ENCODE data around the gene CD200R1L.
"Not testable (repeated sequence)": the region's sequence is repeated elsewhere in the genome, so short reads cannot be mapped to it uniquely, and the experiment has no call there.

The CD200R1L gene

DNA sequence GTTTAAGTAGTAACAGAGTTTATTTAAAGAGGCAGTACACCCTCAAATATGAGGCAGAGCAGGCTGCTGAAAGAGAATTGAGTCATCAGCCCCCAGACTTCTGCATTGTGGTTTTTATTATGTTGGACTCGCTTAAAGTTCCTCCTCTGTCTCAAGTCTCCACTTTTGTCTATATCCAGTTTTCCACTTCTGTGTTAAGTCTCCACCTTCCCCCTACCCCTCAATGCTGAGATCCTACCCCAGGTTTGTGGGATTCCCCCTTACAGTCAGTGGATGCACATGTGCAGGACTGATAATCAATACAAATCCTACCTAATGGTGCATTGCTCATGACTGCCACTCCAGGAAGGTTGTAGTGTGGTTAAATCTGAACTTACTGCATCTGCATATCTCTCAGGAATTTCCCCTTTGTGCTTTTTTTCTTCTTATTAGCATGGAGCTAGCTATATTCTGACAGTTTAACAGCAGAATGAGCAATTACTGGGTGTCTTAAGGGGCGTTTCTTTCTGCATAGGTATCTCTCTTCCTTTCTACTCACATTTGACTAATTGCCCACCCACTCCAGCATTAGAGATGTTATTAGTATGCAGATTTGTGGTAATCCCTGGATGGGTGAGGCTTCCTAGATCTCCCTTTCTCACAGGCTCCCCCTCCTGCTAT lies 11.9 kb upstream of the CD200R1L start:
- ATAC-seq (replicated peaks; ENCODE audit: extremely low read depth, poor library complexity, severe bottlenecking) (peak; percentile 32), DNase-seq (ENCODE audit: low spot score in 2 of 2) (no peak)
- H3K9me3 Mint-ChIP-seq, result no peaks in the 10 kb centered on the region
- no peaks in the 10 kb centered on the region for H3K27me3 Mint-ChIP-seq
- no peak overlapping the region for H3K4me3 Mint-ChIP-seq
- H3K27ac Mint-ChIP-seq (ENCODE audit: low read depth), result peak overlapping the region; percentile 68
- H3K4me1 Mint-ChIP-seq, result peaks cover 33% of the 10 kb centered on the region
- no peaks in the 10 kb centered on the region for H3K36me3 Mint-ChIP-seq (ENCODE audit: insufficient read depth)

DNA sequence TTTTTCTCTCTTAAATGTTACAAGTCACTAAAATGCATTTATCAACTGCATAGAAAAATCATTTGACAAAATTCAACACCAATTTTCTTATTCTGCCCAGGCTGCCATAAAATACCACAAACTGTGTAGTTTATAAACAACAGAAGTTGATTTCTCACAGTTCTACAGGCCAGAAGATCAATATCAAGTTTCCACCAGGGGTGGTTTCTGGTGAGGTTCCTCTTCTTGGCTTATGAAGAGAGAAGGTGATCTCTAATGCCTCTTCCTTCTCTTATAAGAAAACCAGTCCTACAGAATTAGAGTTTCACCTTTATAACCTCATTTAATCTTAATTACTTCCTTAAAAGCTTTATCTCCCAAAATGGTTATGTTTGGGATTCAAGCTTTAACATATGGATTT lies 10.9 kb upstream of the CD200R1L start:
- H3K27ac Mint-ChIP-seq (ENCODE audit: low read depth), result peak overlapping the region; percentile 68

GRCh38 chr3:112856537-112856936 lies 9.9 kb upstream of the CD200R1L start:
- ATAC-seq (replicated peaks; ENCODE audit: extremely low read depth, poor library complexity, severe bottlenecking) (peak; percentile 78), DNase-seq (ENCODE audit: low spot score in 2 of 2) (no peak)
- peak overlapping the region; percentile 3 for H3K4me3 Mint-ChIP-seq
- peaks cover 33% of the 10 kb centered on the region for H3K4me1 Mint-ChIP-seq
- H3K27me3 Mint-ChIP-seq, result no peaks in the 10 kb centered on the region
- no peaks in the 10 kb centered on the region for H3K36me3 Mint-ChIP-seq (ENCODE audit: insufficient read depth)
- H3K9me3 Mint-ChIP-seq, result peaks cover 12% of the 10 kb centered on the region
- H3K27ac Mint-ChIP-seq (ENCODE audit: low read depth), result peak overlapping the region; percentile 68

More for the DNA sequence above, 10.9 kb upstream of the CD200R1L start:
- Mint-ChIP-seq H3K9me3 (peaks cover 2% of the 10 kb centered on the region), H3K4me1 (peaks cover 33% of the 10 kb centered on the region), H3K4me3 (peak overlapping the region; percentile 34), H3K36me3 (ENCODE audit: insufficient read depth) (no peaks in the 10 kb centered on the region), H3K27me3 (no peaks in the 10 kb centered on the region)
- no peak for DNase-seq (ENCODE audit: low spot score in 2 of 2)
- ATAC-seq (replicated peaks; ENCODE audit: extremely low read depth, poor library complexity, severe bottlenecking), result no peak

- Mint-ChIP-seq H3K4me3 (no peak overlapping the region), H3K27ac (ENCODE audit: low read depth) (peak overlapping the region; percentile 68)
Observed at GRCh38 chr3:112855883-112856282, 9.2 kb upstream of the CD200R1L start.

DNA sequence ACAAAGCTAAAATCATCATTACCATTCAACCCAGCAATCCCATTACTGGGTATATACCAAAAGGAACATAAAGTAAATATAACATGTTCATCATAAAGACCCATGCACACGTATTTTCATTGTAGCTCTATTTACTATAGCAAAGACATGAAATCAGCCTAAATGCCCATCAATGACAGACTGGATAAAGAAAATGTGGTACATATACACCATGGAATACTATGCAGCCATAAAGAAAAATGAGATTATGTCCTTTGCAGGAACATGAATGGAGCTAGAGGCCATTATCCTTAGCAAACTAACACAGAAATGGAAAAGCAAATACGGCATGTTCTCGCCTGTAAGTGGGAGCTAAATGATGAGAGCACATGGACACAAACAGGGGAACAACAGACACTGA lies 8.4 kb upstream of the CD200R1L start:
- not testable (repeated sequence) for ATAC-seq (replicated peaks; ENCODE audit: extremely low read depth, poor library complexity, severe bottlenecking); H3K27me3 Mint-ChIP-seq; H3K27ac Mint-ChIP-seq (ENCODE audit: low read depth); DNase-seq (ENCODE audit: low spot score in 2 of 2); H3K4me3 Mint-ChIP-seq; H3K36me3 Mint-ChIP-seq (ENCODE audit: insufficient read depth)
- peaks cover 33% of the 10 kb centered on the region for H3K4me1 Mint-ChIP-seq
- H3K9me3 Mint-ChIP-seq, result peaks cover 20% of the 10 kb centered on the region

More at GRCh38 chr3:112855883-112856282, 9.2 kb upstream of the CD200R1L start:
- peaks cover 33% of the 10 kb centered on the region for H3K4me1 Mint-ChIP-seq
- DNase-seq (ENCODE audit: low spot score in 2 of 2) (no peak), ATAC-seq (replicated peaks; ENCODE audit: extremely low read depth, poor library complexity, severe bottlenecking) (no peak)
- peaks cover 19% of the 10 kb centered on the region for H3K9me3 Mint-ChIP-seq
- H3K36me3 Mint-ChIP-seq (ENCODE audit: insufficient read depth), result no peaks in the 10 kb centered on the region
- H3K27me3 Mint-ChIP-seq, result no peaks in the 10 kb centered on the region

- peak overlapping the region; percentile 50 for H3K27ac Mint-ChIP-seq (ENCODE audit: low read depth)
- H3K27me3 Mint-ChIP-seq, result no peaks in the 10 kb centered on the region
- peaks cover 2% of the 10 kb centered on the region for H3K36me3 Mint-ChIP-seq (ENCODE audit: insufficient read depth)
- peak; percentile 73 for ATAC-seq (replicated peaks; ENCODE audit: extremely low read depth, poor library complexity, severe bottlenecking)
- peaks cover 37% of the 10 kb centered on the region for H3K4me1 Mint-ChIP-seq
- H3K4me3 Mint-ChIP-seq, result peak overlapping the region; percentile 56
- peaks cover 20% of the 10 kb centered on the region for H3K9me3 Mint-ChIP-seq
- no peak for DNase-seq (ENCODE audit: low spot score in 2 of 2)
Observed at GRCh38 chr3:112848196-112848595, 1.5 kb upstream of the CD200R1L start.

DNA sequence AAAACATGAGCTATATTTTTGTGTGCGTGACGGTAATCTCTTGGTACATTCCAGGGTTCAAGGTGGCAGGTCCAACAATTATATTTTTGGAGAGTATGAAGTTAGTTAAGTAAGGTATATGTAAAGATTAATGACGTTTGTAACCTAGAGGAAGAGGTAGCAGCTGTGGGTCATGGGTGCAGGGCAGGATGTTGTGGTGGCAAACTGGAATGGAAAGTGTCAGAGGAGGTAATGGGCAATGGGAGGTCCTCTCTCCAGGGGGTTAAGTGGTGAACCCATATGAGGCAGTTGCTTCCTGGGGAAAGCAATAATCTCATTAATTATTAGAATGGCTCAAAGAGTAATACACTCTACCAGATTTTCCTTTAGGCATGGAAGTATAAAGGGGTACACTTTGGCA lies 1.0 kb upstream of the CD200R1L start:
- Mint-ChIP-seq H3K9me3 (peaks cover 20% of the 10 kb centered on the region), H3K27me3 (no peaks in the 10 kb centered on the region), H3K4me3 (peak overlapping the region; percentile 56), H3K27ac (ENCODE audit: low read depth) (peak overlapping the region; percentile 50), H3K36me3 (ENCODE audit: insufficient read depth) (peaks cover 2% of the 10 kb centered on the region), H3K4me1 (peaks cover 37% of the 10 kb centered on the region)
- ATAC-seq (replicated peaks; ENCODE audit: extremely low read depth, poor library complexity, severe bottlenecking), result peak; percentile 93
- DNase-seq (ENCODE audit: low spot score in 2 of 2), result peak in 1 of 2 donors; percentile 52

DNA sequence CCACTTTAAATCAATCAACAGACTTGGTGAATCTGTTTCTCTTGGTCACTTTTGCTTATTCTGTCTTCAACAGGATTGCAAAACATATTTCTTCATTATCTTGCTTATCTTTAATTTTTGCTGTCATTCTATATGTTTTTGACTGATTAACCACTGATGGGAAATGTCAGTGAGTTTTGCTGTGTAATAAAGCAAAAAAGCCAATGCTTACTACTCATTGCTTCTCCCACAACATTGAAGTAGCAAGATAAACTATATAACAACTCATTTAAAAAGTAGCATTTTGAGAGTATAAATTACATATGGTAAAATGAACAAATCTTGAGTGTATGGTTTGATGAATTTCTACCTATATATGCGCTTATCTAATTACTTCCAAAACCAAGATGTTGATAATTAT lies 892 bp downstream of the CD200R1L start:
- no peak for ATAC-seq (replicated peaks; ENCODE audit: extremely low read depth, poor library complexity, severe bottlenecking)
- H3K4me3 Mint-ChIP-seq, result no peak overlapping the region
- H3K36me3 Mint-ChIP-seq (ENCODE audit: insufficient read depth), result peaks cover 2% of the 10 kb centered on the region
- DNase-seq (ENCODE audit: low spot score in 2 of 2), result no peak
- peaks cover under 1% of the 10 kb centered on the region for H3K9me3 Mint-ChIP-seq
- no peaks in the 10 kb centered on the region for H3K27me3 Mint-ChIP-seq
- no peak overlapping the region for H3K27ac Mint-ChIP-seq (ENCODE audit: low read depth)
- H3K4me1 Mint-ChIP-seq, result peaks cover 37% of the 10 kb centered on the region

DNA sequence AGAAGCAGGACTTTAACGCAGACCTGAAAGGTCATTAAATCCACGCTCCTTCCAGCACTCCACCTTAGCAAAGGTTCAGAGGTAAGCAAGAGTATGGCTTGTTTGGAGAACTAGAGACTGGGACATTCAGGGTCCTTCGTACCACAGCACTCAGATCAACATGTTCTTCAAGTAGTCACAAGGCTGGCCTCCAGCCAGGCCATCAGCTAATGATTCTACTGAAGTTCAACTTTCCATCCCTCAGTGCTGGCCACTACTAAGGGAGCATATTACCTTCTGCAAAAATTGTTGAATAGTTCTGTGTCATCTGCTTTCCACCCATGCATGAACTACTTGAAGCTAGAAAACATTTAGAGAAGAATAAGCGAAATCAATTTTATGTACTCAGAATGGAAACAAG lies 17.6 kb downstream of the CD200R1L start:
- Mint-ChIP-seq H3K36me3 (ENCODE audit: insufficient read depth) (no peaks in the 10 kb centered on the region), H3K27me3 (no peaks in the 10 kb centered on the region)
- ATAC-seq (replicated peaks; ENCODE audit: extremely low read depth, poor library complexity, severe bottlenecking), result no peak

GRCh38 chr3:112822064-112823055 lies 24.3 kb downstream of the CD200R1L start:
- H3K9me3 Mint-ChIP-seq, result no peaks in the 10 kb centered on the region
- no peaks in the 10 kb centered on the region for H3K4me1 Mint-ChIP-seq
- H3K36me3 Mint-ChIP-seq (ENCODE audit: insufficient read depth), result no peaks in the 10 kb centered on the region
- H3K27ac Mint-ChIP-seq (ENCODE audit: low read depth), result no peak overlapping the region
- DNase-seq (ENCODE audit: low spot score in 2 of 2) (no peak), ATAC-seq (replicated peaks; ENCODE audit: extremely low read depth, poor library complexity, severe bottlenecking) (no peak)
- no peak overlapping the region for H3K4me3 Mint-ChIP-seq
- no peaks in the 10 kb centered on the region for H3K27me3 Mint-ChIP-seq

More for the DNA sequence above, 17.6 kb downstream of the CD200R1L start:
- no peak overlapping the region for H3K4me3 Mint-ChIP-seq
- no peak for DNase-seq (ENCODE audit: low spot score in 2 of 2)
- H3K4me1 Mint-ChIP-seq, result no peaks in the 10 kb centered on the region
- no peak overlapping the region for H3K27ac Mint-ChIP-seq (ENCODE audit: low read depth)
- no peaks in the 10 kb centered on the region for H3K9me3 Mint-ChIP-seq

DNA sequence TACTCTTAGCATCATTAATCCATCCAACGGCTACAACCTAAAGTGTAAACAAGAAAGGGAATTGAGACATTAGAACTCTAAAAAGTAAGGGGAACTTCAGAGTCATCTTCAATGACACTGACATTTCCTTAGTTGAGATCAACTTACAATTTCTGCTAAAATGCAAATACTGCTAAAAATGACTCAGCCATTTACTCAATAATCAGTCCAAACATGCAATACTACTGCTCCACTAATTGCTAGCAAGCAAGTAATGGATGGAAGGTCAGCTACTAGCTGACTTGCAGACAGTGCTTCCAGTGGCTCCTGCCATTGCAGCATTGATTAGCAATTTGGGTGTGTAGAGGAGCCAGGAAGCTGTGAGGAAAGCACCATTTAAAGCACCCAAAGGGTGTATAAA lies 28.4 kb downstream of the CD200R1L start:
- no peaks in the 10 kb centered on the region for H3K36me3 Mint-ChIP-seq (ENCODE audit: insufficient read depth)
- H3K27me3 Mint-ChIP-seq, result no peaks in the 10 kb centered on the region
- no peaks in the 10 kb centered on the region for H3K4me1 Mint-ChIP-seq
- no peak for DNase-seq (ENCODE audit: low spot score in 2 of 2)
- no peaks in the 10 kb centered on the region for H3K9me3 Mint-ChIP-seq
- no peak for ATAC-seq (replicated peaks; ENCODE audit: extremely low read depth, poor library complexity, severe bottlenecking)
- no peak overlapping the region for H3K27ac Mint-ChIP-seq (ENCODE audit: low read depth)
- H3K4me3 Mint-ChIP-seq, result no peak overlapping the region

- DNase-seq (ENCODE audit: low spot score in 2 of 2) (no peak), ATAC-seq (replicated peaks; ENCODE audit: extremely low read depth, poor library complexity, severe bottlenecking) (no peak)
- Mint-ChIP-seq H3K36me3 (ENCODE audit: insufficient read depth) (no peaks in the 10 kb centered on the region), H3K9me3 (no peaks in the 10 kb centered on the region), H3K4me1 (no peaks in the 10 kb centered on the region), H3K27ac (ENCODE audit: low read depth) (no peak overlapping the region), H3K4me3 (no peak overlapping the region), H3K27me3 (no peaks in the 10 kb centered on the region)
Observed at GRCh38 chr3:112817797-112818196, 28.9 kb downstream of the CD200R1L start.

DNA sequence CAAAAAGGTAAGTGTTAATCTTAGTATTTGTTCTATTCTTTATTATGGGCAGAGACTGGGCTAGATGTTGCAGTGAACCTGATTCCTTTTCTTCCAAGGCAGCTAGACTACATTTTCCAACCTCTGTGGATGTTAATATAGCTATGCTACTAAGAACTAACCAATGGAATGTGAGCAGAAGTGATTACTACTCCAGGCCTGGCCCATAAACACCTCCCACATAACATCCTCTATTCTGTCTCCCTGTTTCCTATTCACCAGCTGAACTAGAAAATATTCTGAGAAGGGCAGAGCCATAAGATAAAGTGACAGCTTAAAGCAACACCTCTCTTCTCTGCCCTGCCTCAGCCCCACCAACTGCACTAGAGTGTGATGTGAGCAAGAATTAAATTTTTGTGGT lies 29.4 kb downstream of the CD200R1L start:
- Mint-ChIP-seq H3K36me3 (ENCODE audit: insufficient read depth) (no peaks in the 10 kb centered on the region), H3K27me3 (no peaks in the 10 kb centered on the region), H3K4me3 (no peak overlapping the region), H3K9me3 (no peaks in the 10 kb centered on the region), H3K4me1 (no peaks in the 10 kb centered on the region), H3K27ac (ENCODE audit: low read depth) (no peak overlapping the region)
- DNase-seq (ENCODE audit: low spot score in 2 of 2), result no peak
- ATAC-seq (replicated peaks; ENCODE audit: extremely low read depth, poor library complexity, severe bottlenecking), result no peak
